NCI-H526 treated with DMSO at 0.1 percent for 48 hours (cell line): ENCODE results near the gene KRT75.

Experiments
- DNase-seq: peaks from one replicate; lab custom pipeline; 2025; lab: John Stamatoyannopoulos, UW

The KRT75 gene

DNA sequence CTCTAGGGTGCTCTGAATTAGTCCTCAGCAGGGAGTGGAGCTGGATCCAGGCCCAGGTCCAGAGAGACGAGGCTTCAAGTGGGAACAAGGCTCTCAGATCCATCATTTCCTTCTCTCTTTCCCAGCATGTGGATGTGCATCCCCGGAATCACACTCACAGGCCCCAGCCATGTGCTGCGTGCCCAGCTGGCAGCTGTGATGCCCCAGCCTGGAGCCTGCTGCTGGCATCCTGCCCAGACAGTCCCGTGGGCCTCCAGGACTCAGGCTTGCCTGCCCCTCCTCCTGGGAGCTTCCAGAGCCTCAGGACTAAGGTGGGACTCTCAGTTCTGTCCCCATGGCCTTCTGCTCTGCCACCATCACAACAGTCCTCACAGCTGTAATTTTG, 42.6 kb downstream of the KRT75 start:
- no peak for DNase-seq

DNA sequence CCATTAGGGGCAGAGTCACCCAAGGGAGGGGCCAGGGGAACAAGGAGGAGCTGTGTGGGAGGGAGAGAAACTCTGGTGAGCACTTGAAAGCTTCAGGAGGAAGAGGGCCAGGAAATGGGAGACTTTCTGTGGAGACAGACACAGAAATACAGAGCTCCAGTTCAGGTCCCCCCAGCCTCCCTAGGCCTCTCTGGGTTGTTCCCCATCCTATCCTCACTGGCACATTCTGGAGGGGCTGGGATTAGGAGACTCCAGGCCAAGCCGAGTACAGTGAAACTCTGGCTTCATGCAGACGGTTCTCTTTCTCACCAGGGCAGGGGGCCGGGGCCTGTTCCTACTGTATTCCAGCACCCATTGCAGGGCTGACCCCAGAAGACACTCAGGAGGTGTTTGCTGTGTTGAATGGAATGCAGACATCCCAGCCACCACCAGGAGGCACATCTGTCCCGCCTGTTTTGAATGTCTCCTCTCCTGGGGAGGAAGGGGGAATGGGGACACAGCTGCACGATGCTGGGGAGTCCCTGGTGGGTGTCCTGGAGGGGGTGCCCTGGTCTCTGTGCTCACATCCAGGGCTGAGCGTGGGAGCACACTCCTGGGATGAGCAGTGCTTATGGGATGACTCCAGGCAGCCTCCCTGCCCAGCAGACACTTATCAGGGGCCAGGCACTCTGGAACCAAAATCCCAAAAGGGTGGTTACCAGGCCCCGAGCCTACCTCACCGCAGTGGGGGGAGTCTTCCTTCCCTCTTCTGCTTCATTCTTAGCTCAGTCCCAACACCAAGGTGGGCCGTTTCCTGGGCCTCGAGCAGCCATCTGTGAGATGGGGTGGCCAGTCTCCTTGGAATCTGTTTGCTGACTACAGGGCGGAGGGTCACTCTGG, 43.2 kb downstream of the KRT75 start:
- no peak for DNase-seq

DNA sequence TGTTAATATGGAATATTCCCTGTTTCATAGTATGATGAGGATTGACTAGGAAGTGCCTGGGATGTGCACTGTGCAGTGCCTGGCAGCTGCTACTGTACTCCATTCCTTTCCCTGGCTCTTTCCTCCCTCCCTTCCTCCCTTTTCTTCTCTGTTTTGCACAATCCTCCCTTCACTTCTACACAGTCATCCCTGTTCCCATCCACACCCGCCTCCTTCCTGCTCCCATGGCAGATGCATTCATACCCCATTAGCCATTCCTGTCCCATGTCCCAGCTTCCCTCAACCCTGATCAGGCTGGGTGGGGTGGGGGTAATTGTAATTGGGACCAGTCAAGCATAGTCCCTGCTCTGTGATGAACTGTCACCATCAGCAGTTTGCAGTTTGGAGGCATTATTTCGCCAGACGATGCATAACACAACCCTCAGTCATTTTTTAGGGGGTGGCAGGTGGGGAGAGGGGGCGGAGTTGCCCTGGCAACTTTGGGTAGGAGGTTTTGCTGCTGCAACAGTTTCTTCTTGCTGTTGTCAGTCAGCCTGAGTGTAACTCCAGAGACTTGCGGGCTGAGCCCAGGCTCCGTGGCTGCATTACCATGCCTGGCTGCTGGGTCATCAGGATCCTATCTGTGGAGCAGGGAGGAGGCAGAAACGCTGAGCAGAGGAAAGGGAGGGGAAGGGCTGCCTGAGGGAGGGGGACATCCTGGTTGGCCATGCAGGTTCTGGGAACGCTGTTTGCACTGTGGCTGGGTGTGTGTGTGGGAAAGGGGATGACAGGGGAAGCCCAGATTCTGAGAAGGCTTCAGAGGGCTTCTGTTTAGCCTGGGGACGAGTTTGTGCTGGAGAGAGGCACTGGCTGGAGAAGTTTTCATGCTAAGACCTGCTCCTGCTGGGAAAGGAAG, 44.6 kb downstream of the KRT75 start:
- DNase-seq = no peak

DNA sequence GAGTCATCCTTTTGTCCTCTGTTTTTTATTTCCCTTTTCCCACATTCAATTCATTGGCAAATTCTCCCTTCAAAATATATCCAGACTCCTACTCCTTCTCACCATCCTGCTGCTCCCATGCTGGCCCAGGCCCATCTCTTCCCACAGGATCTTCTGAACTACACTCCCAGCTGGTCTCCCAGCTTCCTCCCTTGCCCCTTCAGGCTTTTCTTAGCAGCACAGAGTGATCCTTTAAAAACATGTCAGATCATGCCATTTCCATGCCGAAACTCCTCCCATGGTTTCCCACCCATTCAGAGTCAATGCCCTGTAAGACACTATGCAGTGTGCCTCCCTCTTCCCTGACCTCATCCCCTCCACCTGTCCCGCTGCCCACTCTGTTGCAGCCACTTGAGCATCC, 46.3 kb downstream of the KRT75 start:
- no peak for DNase-seq

DNA sequence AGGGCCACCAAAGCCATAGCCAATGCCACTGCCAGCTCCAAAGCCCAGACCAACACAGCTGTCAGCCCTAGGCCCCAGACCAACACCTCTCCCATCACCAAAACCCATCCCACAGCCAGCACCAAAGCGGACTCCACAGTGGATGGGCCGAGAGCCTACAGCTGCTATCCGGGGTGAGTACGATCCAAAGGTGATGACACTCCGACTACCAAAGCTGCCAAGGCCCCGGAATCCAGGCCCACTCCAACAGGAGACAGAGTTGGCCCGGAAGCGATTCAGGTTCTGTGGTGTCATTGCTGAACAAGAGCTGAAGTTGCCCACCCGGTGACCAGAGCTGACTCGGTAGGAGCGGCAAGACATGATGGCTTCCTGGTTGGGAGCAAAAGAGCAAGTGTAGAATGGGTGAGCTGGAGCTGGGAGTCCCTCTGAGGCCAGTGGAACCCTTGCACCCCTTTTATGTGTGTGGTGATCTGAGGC, 48.9 kb downstream of the KRT75 start, which contains the start of gene KRT84:
Gene KRT84, minus strand, starts transcription at position 427 of the 477 bp plus-strand sequence. Its CDS starts 67 bp downstream, at position 360.
- DNase-seq = no peak

DNA sequence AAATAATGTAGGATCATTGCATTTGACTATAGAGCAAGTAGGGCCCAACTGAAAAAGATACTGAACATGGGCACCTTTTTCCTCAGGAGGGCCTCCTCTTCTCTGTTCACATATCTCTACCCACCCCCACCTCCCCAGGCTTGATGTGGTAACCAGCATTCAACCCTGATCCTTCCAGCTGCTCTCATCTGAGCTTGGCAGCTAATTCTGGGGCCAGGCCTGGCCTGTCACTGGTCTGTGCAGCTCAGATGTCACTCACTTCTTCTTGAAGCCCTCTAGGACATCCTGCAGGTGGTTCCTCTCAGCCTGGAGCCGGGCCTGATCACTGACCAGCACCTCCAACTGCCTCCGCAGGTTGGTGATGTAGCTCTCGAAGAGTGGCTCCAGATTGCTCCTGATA, 50.8 kb downstream of the KRT75 start:
- DNase-seq = no peak

DNA sequence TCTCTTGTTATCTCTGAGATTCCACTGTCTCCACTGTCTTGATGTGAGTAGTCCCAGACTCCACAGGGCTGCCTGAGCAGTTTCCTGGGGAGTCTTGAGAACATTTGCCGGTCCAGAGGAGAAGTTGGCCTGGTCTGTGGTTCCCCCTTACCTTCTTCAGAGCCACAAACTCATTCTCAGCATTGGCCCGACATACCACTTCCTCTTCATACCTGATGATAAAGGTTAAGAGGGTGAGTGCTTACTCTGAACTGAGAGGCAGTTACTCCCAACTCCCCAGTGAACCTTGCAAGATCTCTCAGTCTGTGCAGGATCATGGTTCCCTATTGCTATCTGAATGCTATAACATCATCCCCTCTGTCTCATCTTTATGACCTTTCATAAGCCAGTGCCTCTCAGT, 51.3 kb downstream of the KRT75 start:
- DNase-seq = no peak

DNA sequence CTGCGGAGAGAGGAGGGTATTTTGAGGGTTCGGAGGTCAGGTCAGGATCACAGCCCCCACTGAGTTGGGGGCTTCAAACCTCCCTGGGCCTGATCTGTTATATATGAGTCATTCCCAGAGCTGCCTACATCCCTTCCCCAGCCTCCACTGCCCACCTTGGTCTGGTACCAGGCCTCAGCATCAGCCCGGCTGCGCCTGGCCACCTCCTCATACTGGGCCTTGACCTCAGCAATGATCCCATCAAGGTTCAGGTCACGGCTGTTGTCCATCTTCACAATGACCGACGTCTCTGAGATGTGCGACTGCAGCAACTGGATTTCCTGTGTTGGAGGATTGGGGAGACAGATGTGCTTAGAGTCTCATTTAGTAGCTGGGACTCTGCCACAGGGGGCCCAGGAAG, 53.0 kb downstream of the KRT75 start:
- no peak for DNase-seq

DNA sequence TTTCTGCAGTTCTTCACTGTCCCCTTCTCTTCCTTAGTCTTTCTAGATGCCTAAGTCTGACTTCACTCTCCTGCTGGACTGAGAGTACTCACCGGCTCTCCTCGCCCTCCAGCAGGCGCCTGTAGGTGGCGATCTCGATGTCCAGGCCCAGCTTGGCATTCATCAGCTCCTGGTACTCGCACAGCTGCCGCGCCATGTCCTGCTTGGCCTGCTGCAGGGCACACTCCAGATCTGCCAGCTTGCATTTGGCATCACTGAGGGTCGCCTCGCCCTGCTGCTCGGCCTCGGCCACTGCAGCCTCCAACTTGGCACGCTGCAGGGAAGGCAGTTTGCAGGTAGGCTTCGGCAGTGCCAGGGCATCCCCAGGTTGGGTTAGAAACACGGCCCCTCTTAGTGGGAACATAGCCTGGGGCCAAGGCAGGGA, 53.9 kb downstream of the KRT75 start:
- DNase-seq = no peak

DNA sequence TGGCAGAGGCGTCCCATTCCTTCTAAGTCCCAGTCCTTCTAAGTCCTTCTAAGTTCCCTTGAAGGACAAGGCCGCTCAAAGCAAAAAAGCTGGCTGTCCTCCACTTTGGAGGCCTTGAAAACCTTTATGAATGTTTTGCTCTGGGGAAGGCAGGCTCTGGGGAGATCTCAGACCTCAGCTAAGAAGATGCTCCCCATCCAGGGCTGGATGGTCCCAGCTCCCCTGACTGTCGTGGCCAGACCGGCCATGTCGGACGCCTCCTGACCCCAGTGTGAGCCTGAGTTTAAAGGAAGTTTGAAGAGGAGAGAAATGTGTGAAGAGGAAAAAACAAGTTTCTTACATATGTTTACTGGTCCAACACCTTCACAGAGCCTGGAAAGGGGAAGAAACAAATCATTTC, 54.6 kb downstream of the KRT75 start:
- DNase-seq = no peak

DNA sequence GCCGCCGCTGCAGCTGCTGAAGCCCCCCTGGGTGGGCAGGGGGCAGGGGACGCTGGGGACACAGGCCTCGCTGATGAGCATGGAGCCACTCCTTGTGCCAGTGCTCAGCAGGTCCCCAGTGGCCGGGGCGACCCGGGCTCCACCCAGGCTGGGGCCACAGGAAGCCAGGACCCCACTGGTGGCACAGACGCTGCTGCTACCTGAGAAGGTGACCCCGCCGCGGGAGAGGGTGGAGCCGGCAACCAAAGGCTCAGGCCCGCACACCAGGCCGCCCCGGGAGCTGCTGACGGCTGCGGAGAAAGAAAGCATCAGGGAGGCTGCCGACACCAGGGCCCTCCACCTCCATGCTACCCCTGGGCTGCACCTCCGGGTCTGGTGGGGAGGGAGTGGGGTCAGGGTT, 56.1 kb downstream of the KRT75 start:
- no peak for DNase-seq

DNA sequence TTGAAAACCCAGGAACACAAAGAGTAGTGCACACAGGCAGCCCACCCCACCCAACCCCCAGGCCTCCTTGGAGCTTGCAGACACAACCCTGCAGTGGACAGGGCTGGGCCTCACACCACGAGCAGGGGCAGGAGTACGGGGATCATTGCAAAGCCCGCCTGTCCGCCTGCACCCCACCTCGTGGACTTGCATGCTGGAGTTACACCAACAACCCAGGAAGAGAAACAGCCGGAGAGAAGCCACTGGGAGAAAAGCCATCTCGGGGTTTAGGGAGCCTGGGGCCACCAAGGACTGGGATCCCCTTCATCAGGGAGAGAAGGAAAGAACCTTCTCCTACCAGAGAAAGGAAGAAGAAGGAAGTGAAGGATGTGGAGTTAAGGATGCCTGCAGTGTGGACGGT, 56.9 kb downstream of the KRT75 start:
- no peak for DNase-seq
